Ascending aorta (tissue), 2 donors: ENCODE results near the gene STK17A. TPM values are rescaled to one million over a fixed set of nuclear protein-coding genes. Genes with fewer than 3 reads are reported as not detected.
"Not testable (repeated sequence)": the region's sequence is repeated elsewhere in the genome, so short reads cannot be mapped to it uniquely, and the experiment has no call there.

ENCODE experiments used
- DNase-seq, 2 donors: peaks; one replicate each; pipeline ENCODE4 v3.0.0-alpha.2; 2019; ENCODE audit warnings: low spot score in 2 of 2
- H3K27ac ChIP-seq, 2 donors: fragments of 200-600 bp; sonication (generic); one replicate each; pipeline ENCODE4 v1.5.1; 2016 to 2017; ENCODE audit warnings: mild to moderate bottlenecking in 1 of 2
- H3K27me3 ChIP-seq: fragments of 200-600 bp; sonication (generic); one replicate; pipeline ENCODE4 v1.5.1; 2017
- H3K36me3 ChIP-seq, 2 donors: fragments of 200-600 bp; sonication (generic); one replicate each; pipeline ENCODE4 v1.5.1; 2016
- H3K4me1 ChIP-seq, 2 donors: fragments of 200-600 bp; sonication (generic); one replicate each; pipeline ENCODE4 v1.5.1; 2016 to 2017; ENCODE audit warnings: mild to moderate bottlenecking in 1 of 2
- H3K4me3 ChIP-seq, 2 donors: fragments of 200-600 bp; sonication (generic); one replicate each; pipeline ENCODE4 v1.5.1; 2016 to 2017; ENCODE audit warnings: mild to moderate bottlenecking in 1 of 2
- H3K9me3 ChIP-seq, 2 donors: fragments of 200-600 bp; sonication (generic); one replicate each; pipeline ENCODE4 v1.5.1; 2016
- intact Hi-C: fragments of 100-400 bp; cut with DNase I; formaldehyde crosslinking; loops from one replicate; pipeline ENCODE4 v1.15.1; 2023
- total RNA-seq: library from RNA; depleted of rRNA; stranded (reverse); fragments of >200 nt; gene quantifications from one replicate; pipeline ENCODE4 v1.1.0, GENCODE V29; 2016
- TF ChIP-seq, protein P1 (sequence below), 3 experiments: fragments of 200-600 bp in 2 of 3; fragments of 450-650 bp in 1 of 3; sonication (generic) in 2 of 3; IDR thresholded peaks; one replicate each; pipeline ENCODE4 v1.5.1; 2016 to 2019; ENCODE audit warnings: antibody characterized with exemption in 3 of 3, mild to moderate bottlenecking in 1 of 3, moderate library complexity in 1 of 3

Gene STK17A
- total RNA-seq, 1 donor from 2014 or later, result 9.6 TPM

DNA sequence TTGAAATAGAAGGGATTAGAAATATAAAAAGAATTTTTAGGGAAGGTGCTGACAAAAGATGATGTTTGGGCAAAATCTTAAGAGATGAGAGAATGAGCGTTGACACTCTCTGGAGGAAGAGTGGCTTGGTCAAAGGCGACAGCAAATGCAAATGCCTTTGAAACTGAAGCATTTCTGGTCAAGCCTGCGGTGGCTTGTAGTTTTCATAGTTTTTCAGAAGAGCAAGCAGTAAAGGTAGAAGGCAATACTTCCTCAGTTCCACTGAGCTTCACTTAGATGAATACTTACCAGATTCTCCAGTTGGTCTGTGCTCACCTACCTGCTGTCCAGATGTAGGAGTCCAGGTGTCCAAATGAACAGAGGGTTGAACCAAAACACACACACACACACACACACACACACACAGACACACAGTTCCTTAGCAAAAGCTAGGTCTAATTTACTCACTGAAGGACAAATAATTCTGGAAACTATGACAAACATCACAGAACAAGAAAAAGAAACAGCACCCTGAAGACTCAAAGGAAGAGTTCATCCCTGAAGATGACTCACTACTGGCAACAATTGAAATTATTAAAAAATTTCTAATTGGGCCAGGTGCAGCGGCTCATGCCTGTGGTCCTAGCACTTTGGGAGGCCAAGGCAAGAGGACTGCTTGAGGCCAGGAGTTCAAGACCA is 12.1 kb upstream of the STK17A start:
- H3K4me3 ChIP-seq, result no peak overlapping the region
- no peaks in the 10 kb centered on the region for H3K36me3 ChIP-seq
- no peaks in the 10 kb centered on the region for H3K27me3 ChIP-seq
- no peaks in the 10 kb centered on the region for H3K9me3 ChIP-seq
- H3K4me1 ChIP-seq, result no peaks in the 10 kb centered on the region
- intact Hi-C loops, result no loop called here
- TF ChIP-seq, protein P1, sequence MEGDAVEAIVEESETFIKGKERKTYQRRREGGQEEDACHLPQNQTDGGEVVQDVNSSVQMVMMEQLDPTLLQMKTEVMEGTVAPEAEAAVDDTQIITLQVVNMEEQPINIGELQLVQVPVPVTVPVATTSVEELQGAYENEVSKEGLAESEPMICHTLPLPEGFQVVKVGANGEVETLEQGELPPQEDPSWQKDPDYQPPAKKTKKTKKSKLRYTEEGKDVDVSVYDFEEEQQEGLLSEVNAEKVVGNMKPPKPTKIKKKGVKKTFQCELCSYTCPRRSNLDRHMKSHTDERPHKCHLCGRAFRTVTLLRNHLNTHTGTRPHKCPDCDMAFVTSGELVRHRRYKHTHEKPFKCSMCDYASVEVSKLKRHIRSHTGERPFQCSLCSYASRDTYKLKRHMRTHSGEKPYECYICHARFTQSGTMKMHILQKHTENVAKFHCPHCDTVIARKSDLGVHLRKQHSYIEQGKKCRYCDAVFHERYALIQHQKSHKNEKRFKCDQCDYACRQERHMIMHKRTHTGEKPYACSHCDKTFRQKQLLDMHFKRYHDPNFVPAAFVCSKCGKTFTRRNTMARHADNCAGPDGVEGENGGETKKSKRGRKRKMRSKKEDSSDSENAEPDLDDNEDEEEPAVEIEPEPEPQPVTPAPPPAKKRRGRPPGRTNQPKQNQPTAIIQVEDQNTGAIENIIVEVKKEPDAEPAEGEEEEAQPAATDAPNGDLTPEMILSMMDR (IDR thresholded peaks at IDR 0.05), result no peak
- H3K27ac ChIP-seq, result no peak overlapping the region
- no peak for DNase-seq

DNA sequence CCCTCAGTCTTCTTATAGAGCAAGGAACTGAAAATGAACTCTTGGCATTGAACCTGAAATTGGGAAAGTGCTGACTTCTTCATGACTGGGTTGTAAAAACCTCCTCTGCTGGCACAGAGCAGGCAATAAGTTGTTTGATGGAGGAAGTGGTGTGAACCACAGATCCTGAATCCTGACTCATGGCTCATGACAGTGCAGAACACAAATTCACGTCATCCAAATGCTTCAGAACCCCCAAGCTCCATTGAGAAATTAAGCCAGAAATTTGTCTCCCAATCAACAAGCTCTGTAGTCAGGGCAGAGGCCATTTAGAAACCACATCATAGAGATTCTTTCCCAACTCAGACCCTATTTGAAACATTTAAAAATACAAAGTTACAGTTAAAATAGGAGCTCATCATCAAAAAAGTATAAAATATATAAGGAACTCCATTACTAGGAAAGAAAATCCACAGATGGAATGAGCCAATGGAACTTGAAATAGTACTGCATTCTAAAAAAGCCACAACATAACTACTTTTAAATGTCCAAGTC is 10.3 kb upstream of the STK17A start:
- Histone ChIP-seq H3K27me3 (no peaks in the 10 kb centered on the region), H3K4me3 (no peak overlapping the region), H3K9me3 (no peaks in the 10 kb centered on the region), H3K36me3 (no peaks in the 10 kb centered on the region), H3K27ac (no peak overlapping the region), H3K4me1 (no peaks in the 10 kb centered on the region)
- TF ChIP-seq, protein P1 (IDR thresholded peaks at IDR 0.05), result no peak
- DNase-seq, result peak; percentile 38 to 77
- intact Hi-C loops, result no loop called here

DNA sequence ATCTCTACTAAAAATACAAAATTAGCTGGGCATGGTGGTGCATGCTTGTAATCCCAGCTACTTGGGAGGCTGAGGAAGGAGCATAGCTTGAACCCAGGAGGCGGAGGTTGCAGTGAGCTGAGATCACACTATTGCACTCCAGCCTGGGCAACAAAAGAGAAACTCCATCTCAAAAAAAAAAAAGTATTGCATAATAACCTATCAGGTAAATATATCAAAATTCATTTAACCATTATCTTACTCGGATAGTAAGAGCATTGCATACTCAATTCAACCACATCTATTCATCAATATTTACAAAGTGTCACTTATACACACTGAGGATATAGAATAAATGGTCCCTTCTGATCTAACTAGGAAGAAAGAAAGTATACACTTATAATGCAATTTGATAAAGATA is 9.1 kb upstream of the STK17A start:
- DNase-seq, H3K4me3 ChIP-seq, H3K27ac ChIP-seq, H3K36me3 ChIP-seq, H3K4me1 ChIP-seq, intact Hi-C loops, H3K27me3 ChIP-seq, H3K9me3 ChIP-seq: not testable (repeated sequence)

DNA sequence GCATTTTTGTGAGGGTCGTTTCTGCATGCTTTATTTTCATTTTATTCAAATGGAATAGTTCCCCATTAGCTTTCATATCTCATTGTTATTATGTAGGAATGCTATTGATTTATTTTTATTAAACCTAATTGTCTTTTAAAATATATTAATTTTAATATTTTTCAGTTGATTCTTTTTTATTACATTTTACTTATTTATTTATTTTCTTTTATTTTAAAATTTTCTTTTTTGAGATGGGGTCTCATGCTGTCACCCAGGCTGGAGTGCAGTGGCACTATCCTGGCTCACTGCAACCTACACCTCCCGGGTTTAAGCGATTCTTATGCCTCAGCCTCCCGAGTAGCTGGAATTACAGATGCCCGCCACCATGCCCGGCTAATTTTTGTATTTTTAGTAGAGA is 7.4 kb upstream of the STK17A start:
- TF ChIP-seq, protein P1 (IDR thresholded peaks at IDR 0.05), result no peak
- H3K27ac ChIP-seq, result no peak overlapping the region
- H3K4me3 ChIP-seq, result no peak overlapping the region
- no peaks in the 10 kb centered on the region for H3K4me1 ChIP-seq
- H3K36me3 ChIP-seq, result no peaks in the 10 kb centered on the region
- no peak for DNase-seq
- no peaks in the 10 kb centered on the region for H3K27me3 ChIP-seq
- no peaks in the 10 kb centered on the region for H3K9me3 ChIP-seq
- intact Hi-C loops, result no loop called here

DNA sequence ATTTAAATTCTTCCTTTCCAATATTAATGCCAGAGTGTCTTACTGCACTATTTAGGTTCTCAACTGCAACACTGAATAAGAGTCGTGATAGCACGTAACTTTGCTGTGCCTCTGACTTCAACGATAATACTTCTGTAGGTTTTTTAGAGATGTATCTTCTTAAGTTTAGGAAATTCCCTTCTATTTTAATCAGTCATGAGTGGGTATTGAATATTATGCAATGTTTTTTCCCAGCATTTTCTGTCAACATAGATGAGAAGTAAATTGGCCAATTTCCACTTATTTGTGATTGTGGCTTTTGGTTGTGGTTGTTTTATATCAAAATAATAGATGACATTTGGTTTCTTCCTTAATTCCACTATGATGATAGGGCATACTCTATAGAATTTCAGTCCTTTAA is 6.7 kb upstream of the STK17A start:
- Histone ChIP-seq H3K9me3 (no peaks in the 10 kb centered on the region), H3K27ac (no peak overlapping the region), H3K4me3 (no peak overlapping the region), H3K36me3 (no peaks in the 10 kb centered on the region), H3K27me3 (no peaks in the 10 kb centered on the region), H3K4me1 (no peaks in the 10 kb centered on the region)
- TF ChIP-seq, protein P1 (IDR thresholded peaks at IDR 0.05), result no peak
- intact Hi-C loops, result no loop called here
- no peak for DNase-seq

DNA sequence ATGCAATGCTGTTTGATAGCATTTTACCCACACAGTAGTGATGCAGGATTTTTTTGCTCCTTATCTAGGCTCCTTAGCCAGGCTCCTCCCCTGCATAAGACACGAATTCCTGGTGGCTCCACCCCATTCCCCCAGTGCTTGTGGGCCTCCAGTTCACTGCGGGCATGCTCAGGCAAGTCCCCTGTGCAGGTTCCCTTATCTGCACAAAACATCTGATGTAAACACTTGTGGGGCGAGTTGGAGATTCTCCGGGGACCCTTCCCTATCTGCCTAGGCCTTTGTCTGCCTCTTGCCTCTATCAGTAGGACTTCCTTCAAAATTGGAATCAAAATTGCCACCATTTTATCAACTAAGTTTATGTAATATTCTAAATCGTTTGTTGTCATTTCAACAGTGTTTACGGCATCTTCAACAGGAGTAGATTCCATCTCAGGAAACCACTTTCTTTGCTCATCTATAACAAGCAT is 5.4 kb upstream of the STK17A start:
- H3K4me3 ChIP-seq, result no peak overlapping the region
- DNase-seq, result no peak
- no peaks in the 10 kb centered on the region for H3K4me1 ChIP-seq
- H3K9me3 ChIP-seq, result no peaks in the 10 kb centered on the region
- intact Hi-C loops, result no loop called here
- H3K27ac ChIP-seq, result no peak overlapping the region
- TF ChIP-seq, protein P1 (IDR thresholded peaks at IDR 0.05), result no peak
- no peaks in the 10 kb centered on the region for H3K36me3 ChIP-seq
- H3K27me3 ChIP-seq, result no peaks in the 10 kb centered on the region
